Spleen (tissue), 7 donors: ENCODE data around the gene EIF3K.

Experiments
- CTCF ChIP-seq, 11 experiments: fragments of 200-600 bp in 7 of 11; fragments of 450-650 bp in 4 of 11; sonication (generic) in 4 of 11; IDR thresholded peaks in 8 of 11; conservative IDR thresholded peaks in 3 of 11; 1 replicate in 7 of 11; 2 replicates in 4 of 11; pipeline versions ENCODE4 v1.4.0 to v1.8.0; 2016 to 2021; ENCODE audit warnings: antibody characterized with exemption in 11 of 11, inconsistent platforms in 4 of 11, mild to moderate bottlenecking in 1 of 11
- POLR2A ChIP-seq, 3 donors: fragments of 450-650 bp; IDR thresholded peaks; one replicate each; pipeline ENCODE4 v1.5.1; 2017; ENCODE audit warnings: antibody characterized with exemption in 3 of 3, mild to moderate bottlenecking in 1 of 3
- POLR2AphosphoS5 ChIP-seq, 3 donors: sonication (generic); formaldehyde crosslinking; IDR thresholded peaks; one replicate each; pipeline ENCODE4 v1.5.1; 2017; ENCODE audit warnings: antibody characterized with exemption in 3 of 3
- donor health status: DM: no; HTN: no; CAD: no; lungs with moderate emphysema.
- donor health status: DM: no; HTN: no; CAD: no.
- donor health status: DM: no; HTN: no; CAD: no.

- TF ChIP-seq CTCF (IDR thresholded peaks at IDR 0.05 in 8 of 11, conservative IDR thresholded peaks at IDR 0.05 in 3 of 11), result peak in 3 of 11 experiments; percentile 14 to 29 (median 22)
- peak; percentile 96 to 98 (median 97) for TF ChIP-seq POLR2AphosphoS5 (IDR thresholded peaks at IDR 0.05)
- TF ChIP-seq POLR2A (IDR thresholded peaks at IDR 0.05), result peak in 1 of 3 donors; percentile 30
These were observed at the start of gene EIF3K for GRCh38 chr19:38618590-38619360.
